Femur (tissue), 1 donor: ENCODE results near the gene TTLL11.
"Not testable (repeated sequence)": the region's sequence is repeated elsewhere in the genome, so short reads cannot be mapped to it uniquely, and the experiment has no call there.

ENCODE experiments used
- DNase-seq: peaks from one replicate; pipeline ENCODE4 v3.0.0-alpha.2; 2017

TTLL11 gene

DNA sequence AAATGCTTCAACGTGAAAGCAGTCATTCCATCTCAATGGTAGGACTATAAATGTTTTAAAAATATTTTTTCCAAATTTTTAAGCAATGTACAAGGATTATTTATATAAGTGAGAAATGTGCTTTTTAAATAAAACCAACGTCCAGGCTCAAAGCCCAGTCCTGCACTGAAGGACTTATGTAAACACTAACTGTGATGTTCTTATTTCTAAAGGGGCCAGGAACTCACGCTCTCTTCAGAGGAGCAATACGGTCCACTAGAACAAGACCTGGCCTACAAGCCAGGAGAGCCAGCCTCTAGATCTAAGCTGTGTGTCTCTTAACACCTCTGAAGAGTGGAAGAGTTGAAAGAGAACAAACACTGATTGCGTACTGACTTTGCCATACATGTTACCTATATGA lies 12.1 kb downstream of the TTLL11 start:
- no peak for DNase-seq

DNA sequence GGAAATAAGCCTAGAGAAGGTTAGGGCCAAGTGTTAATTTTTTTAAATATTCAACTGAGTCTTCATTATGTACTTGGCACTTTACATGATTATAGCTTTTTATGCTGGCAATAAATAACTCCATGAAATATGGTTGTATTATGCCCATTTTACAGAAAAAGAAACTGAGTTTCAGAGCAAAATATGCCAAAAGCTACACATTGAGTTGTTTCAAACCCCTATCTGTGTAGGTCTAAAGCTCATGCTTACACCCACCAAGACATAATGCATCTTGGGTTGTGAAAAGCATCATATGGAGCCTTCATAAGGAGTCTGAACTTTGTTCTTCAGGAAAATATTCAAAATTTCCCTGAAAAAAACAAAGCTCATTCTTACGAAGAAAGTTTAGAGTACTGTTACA lies 14.6 kb downstream of the TTLL11 start:
- DNase-seq, result no peak

DNA sequence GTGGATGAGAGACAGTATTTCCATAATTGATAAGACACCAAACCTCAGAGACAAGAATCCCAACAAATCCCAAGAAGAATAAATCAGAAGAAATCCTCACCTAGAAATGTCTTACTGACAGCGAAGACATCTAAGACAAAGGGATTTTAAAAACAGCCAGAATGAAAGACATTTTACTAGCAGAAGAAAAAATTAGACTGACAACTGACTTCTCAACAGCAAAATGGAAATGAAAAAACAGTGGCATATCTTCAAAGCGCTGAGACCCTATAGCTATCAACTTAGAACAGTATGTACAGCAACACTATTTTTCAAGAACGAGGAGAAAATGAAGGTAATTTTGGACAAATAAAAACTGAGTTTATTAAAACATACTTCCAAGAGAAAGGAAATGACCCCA lies 16.3 kb downstream of the TTLL11 start:
- no peak for DNase-seq

DNA sequence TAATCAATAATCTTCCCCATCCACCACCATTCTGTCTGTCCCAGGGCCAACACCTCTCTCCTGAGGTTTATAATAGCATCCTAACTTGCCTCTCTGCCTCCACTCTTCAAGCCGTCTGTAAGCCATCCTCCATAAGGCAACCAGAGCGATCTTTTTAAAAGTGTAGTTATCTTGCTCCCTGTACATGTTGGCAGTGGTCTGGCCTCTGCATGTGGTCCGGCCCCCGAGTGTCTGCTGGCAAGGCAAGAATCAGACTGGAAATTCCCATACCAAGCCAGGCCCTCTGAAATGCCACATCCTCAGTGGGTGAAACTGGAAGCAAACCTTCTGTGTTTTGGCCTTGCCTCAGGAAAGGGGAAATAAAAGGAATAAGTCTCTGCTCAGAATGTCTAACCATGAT lies 17.0 kb downstream of the TTLL11 start:
- no peak for DNase-seq

DNA sequence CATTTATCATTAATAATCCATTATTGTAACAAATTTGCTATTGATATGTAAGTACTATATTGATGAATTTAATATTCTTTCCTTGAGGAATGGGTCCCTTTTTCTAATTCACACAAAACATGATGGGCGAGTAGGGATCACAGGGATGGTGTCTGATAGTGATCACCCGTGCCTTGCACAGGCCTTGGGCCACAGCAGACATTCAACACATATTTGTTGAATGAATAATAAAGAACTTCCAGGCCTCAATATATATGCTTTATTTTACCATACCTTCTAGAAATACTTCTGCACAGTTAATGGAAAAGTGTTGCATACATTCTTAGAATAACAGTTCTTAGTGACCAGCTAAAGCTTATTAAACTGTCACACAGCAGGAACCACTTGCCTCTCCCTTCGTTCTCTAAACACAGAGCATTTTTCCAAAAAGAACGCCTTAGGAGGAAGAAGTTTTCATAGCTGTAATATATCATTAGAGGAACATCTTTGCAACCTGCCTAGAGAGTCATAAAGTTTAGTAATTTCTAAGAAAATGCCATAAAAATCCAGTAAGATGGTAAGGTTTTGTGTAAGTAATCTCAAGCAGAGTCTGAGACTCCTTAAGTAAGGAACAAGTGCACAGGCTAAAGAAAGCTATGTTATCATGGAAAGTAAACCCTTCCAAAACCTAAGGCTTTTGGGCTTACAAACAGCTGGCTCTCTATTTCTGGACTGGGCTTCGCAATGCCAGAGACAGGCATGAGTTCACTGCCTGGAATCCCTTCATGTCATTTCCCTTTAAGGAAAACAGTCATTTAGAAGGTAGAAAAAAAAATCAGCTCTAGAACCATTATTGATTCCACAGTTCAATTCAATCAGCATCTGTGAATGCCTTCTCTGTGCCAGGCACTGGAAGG lies 17.7 kb downstream of the TTLL11 start:
- DNase-seq, result peak; percentile 44

DNA sequence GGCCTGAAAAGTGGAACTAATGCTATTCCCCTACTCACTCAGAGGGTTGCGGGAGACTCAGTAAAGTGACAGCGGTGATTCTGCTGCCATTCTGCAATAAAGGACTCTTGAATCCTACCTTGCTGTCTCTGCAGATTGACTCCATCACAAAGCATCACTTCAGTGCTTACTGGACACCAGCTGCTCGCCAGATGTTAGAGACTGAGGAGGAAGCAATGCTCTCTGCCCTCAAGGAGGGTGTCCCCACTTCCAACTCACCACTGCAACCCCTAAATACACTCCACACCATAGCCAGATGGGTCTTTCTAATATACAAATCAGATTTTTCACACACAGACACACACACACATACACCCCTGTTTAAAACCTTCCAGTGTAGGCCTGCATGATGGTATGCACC lies 21.4 kb downstream of the TTLL11 start:
- no peak for DNase-seq

DNA sequence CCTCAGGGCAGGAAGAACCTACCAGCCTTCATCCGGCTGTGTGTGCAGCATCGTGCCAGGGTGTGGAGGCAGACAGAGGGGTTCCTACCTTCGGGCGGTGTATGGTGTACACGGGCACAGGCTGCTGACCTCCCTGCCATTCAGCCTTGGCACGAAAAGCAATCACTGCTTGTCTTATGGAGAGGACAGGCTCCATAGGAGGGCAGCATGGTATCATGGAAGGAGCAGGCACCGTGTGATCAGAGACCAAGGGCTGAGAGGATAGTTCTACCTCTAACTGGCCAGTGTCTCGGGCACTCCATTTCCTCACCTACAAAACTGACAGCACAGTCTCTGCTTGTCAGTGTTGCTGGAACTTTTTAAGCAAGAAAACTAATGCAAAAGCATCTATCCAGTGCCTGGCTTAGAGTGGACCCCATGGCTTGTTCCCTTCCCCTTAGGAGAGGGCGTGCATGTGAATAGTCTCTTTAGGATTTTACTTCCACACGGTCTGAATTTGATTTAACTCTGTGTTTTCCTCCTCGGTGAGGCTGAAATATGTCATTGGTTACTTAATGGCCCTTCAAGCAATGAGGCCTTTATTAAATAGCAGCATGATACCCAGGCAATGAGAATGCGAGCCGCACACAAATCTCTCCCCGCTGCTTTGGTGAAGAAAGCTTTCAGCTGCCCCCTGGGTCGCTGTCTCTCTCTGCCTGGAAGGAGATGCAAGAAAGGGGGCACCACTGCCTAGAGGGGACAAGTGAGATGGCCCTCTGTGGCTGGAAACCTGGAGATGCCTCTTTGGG lies 22.2 kb downstream of the TTLL11 start:
- DNase-seq, result no peak

DNA sequence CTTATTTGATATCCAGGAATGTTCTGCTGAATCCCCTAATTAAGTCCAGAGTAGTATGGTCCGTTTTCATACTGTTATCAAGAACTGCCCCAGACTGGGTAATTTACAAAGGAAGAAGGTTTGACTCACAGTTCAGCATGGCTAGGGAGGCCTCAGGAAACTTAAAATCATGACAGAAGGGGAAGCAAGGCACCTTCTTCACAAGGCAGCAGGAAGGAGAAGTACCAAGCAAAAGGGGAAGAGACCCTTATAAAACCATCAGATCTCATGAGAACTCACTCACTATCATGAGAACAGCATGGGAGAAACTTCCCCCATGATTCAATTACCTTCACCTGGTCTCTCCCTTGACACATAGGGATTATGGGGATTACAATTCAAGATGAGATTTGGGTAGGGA lies 26.4 kb downstream of the TTLL11 start:
- DNase-seq, result not testable (repeated sequence)

DNA sequence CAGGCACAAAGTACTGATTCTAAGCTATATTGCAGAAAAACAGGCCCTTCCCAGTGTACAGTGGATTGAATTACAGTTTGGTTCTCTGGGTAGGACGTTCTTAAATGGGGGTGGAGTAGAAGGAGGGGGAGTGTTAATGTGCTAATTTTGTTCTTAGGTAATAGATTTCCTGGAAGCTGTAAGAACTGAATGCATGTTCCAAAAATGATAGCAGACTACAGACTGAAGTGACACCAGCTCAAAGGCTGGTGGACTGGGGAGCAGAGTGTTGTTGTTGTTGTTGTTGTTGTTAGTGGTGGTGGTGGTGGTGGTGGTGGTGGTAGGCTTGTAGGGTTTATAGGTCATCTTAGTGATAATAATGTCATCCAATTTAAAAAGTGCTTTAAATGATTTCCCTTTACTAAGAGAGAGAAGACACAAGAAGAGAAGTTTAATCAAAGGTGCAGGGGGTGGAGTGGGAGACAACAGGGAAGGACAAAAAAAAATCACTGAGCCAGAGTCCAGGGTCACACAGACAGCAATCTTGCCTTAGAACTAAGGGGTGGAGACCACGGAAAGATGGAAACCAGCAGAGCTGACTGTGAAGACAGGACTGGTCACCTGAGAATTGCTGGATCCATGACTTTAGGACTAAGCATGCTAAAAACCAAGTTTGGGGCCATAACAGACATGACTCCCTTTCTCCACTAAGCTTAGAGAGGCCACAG lies 27.0 kb downstream of the TTLL11 start:
- DNase-seq, result no peak

DNA sequence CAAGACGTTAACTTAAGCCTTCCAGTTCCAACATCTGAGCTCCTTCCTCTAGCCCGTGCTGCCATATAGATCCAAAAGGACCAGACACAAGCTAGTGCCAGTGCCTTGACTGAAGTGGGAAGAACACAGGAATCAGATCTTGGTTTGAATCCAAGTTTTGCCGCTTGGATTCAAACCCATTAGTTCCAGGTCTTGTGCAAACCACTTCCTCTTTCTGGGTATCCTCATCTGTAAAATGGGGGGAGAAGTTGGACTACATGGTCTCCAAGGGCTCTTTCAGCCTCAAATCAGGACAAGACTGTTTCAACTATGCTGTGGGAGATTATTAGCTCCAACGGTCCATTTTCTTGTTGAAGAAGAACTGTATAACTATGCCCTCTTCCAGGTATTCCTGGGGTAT lies 32.6 kb downstream of the TTLL11 start:
- DNase-seq, result no peak

DNA sequence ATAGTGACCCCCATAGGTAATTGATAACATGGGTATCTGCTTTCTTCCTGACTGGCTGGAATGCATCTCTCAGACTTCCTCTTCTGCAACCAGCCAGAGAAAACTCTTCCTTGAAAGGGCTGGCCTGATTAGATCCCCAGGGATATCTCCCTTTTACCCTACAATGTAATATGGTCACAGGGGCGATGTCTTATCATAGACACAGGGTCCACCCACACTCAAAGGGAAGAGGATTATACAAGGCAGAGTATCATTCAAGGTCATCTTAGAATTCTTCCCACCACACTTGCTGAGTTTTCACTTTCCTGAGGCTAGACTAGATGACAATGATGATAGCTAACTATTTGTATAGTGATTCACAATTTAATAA lies 33.2 kb downstream of the TTLL11 start:
- no peak for DNase-seq

DNA sequence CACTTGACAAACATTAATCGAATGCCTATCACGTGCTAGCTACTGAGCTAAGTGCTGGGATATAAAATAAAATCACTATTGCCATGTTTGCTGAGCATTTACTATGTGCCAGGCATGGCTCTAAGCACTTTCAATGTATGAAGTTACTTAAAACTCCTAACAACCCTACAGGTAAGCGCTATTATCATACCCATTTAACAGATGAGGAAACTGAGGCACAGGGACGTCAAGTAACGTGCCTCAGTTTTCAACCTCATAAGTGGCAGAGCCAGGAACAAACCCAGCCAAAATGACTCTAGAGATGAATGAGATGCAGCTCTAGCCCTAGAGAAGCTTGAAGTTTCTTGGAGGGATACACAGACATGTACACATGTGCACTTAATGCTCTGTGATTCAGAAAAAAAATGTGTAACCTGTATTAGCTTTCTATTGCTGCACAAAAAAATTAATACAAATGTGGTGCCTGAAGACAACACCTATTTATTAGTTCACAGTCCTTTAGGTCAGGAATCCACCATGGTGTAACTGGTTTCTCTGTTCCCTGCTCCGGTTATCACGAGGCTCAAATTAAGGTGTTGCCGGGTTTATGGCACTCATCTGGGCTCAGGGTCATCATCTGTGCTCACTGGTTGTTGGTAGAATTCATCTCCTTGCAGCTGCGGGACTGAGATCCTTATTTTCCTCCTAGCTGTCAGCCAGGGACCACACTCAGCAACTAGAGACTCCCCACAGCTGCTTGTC lies 33.7 kb downstream of the TTLL11 start:
- no peak for DNase-seq

DNA sequence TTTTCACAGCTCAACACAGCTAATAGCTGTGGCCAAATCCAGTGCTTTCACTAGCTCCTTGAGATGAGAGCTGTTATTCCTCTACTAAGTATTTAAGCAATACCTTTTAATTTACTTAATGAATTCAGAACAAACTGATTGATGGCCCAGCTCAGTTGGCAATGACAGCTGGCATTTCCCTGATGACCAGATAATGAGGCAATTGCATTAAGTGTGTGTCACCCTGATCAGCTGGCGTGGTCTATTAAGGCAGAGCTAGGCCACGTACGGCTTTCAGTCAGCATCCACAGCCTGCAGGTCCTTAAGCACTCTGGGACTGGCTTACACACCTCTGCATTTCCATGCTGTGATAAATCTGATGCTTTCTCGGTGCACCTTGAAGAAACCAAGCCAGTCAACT lies 34.4 kb downstream of the TTLL11 start:
- DNase-seq, result no peak

DNA sequence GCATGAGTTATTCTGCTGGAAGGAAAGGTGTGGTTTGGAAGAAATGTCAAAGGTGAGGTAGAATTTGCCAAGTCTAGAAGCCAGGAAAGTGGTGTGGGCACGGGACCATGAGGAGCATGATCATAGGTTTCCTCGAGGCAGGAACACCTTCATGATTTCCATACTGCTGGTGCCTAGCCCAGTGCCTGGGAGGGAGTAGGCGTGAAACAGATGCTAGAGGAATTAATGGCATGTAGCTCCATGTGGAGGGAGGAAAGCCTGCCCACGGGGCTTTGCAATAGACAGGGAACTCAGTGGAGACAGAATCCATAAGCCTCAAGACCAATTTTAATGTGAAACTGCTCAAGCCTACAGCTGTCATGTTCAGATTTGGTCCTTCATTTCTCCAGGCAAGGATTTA lies 35.1 kb downstream of the TTLL11 start:
- no peak for DNase-seq

DNA sequence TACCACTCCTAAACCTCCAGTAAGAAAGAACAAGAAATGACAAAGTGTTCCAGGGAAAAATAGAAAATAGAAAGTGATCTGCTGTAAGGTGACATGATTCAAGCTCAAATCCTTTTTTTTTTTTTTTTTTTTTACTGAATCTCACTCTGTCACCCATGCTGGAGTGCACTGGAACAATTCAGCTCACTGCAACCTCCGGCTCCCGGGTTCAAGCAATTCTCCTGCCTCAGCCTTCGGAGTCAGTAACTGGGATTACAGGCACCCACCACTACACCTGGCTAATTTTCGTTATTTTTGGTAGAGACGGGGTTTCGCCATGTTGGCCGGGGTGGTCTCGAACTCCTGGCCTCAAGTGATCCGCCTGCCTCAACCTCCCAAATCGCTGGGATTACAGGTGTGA lies 35.9 kb downstream of the TTLL11 start:
- DNase-seq, result no peak

DNA sequence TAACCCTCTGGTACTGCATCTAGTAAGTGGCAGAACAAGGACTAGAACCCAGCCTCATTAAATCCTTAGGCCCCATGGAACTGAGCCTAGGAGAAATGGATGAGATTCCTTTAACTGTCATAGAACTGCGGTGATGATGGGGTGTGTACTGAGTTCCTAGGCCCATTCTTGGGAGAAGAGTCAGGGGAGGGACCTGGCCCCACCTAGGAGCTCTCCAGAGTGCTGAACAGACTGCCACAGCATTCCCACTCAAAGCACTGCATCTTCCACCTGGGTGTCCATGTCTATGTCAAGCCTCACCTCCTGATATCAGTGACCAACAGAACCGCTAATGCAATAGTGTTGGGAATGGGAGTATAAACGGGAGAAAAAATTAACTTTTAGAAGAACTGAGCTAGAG lies 36.6 kb downstream of the TTLL11 start:
- DNase-seq, result no peak

DNA sequence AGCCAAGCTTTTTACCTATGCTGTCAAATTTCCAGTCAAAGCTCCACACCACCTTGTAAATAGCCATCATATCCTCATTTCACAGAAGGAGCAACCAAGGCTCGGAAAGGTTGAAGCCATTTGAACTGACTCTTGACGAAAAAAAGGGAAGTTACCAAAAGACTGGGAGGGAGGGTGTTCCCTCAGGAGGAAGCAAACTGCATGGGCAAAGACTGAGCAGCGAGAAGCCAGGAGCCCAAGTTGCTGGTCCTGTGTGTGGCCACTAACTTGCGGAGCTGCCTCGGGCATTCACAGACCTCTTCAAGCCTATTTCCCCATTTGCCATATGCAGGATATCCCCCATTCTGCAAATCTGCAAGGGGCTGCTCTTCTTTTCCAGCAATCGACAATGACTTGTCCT lies 37.4 kb downstream of the TTLL11 start:
- DNase-seq, result no peak

DNA sequence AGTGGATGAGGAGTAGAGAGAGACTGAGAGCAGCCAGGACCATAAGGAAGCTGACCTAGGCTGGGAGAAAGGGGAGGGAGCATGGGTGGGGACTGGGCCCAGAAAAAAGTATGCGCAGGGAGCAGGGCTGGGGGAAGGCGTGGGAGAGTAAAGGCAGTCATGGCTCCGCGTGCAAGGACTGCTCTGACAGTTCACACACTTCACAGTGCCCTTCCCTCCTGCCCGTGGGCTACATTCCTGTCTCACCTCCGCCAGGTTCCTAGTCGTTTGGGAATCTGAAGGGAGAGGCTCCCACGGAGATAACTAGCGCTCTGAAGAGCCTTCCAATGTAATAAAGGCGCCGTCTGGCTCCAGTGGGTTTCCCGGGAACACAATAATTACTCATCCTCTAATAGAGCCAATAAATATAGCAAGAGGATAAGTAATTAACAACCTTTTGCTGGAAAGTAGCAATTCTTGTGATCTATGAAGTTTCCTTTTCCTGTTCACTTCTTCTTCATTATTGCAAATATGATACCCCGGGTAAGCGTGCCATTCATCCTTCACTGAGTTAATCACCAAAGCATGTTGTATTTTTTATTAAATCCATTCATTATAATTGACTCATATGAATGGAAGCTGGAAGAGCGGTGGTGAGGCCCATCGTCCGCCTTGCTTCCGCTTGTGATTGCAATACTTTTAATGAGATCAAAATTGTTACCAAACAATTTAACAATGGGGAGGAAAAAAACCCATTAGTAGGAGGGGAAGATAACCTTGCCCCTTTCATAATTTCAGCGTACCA lies 39.3 kb downstream of the TTLL11 start:
- no peak for DNase-seq

DNA sequence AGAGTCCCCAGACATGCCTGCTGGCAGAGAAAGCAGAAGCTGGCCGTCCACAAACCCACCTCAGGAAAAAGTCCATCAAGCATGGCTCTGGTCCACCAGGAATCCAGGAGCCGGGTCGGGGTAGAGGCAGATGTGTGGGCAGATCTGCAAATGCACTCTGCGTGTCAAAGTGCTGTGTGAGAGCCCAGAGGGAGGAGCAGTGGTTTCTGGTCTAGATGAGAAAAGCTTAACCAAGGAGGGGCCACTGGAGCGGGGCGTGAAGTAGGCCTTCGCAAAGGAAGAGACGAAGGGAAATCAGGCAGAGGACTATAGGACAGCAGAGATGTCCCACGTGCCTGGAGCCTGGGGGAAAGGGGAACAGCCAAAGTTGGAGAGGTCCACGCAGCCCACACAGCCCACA lies 40.0 kb downstream of the TTLL11 start:
- DNase-seq, result no peak

DNA sequence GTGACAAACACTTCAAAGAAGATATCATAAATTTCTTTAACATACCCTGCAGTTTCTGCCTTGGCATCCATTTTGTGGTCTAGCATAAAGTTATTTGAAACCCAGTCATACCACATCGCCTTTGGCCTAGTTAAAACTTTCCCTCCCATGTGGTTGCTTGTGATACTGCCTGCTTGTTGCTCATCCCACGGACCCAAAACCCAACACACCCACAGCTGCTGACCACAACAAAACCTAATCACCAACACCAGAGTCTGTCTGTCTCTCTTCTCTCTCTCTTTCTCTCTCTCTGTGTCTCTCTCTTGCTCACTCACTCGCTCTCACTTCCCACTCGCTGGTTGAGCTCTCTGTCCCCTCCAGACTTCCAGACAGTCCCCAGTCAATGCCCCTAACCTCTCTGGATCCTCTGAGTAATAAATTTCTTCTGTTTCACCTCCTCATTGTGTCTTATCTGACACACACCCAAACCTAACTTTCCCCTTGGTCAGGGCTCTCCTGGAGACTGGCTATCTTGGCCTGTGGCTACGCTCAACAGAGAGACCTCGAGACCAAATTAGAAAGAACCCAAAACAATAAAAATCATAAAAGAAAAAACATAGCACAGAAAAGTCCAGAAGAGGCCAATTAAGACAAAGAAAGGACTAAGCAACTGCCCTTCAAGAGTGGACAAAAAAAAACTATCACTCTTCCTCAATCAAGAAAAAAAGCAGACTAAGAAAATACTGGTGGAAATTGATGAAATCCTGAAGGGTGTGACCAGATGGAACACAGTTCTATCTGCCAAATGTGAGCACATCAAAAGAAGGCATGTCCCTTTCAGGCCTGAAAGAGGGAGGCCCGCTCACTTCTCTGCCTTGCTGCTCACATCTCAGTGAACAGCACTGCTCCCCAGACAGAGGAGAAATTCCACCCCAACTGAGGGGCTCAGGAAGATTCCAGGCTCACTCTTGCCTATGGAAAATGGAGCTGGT lies 41.5 kb downstream of the TTLL11 start:
- no peak for DNase-seq

DNA sequence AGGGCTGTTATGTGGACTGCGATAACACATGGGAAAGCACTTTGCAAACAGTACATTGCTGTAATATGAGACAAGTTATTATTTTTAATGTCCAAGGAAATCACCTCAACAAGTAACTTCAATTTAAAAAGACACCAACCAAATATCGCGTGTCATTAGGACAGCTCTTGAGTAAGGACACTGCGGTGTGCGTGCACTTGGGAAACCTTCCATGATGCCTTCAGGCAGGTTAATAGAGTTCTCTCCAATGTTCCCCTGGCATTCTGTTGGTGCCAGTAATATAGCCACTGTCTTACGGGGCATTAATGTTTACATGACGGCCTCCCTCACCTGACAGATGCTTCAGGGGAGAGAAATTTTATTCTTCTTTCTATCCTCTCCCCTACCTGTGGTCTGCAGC lies 42.9 kb downstream of the TTLL11 start:
- DNase-seq, result no peak
